Bronchial epithelial cell (primary cell): ENCODE measurements around the gene TAF1B. TPM values are rescaled to one million over a fixed set of nuclear protein-coding genes. Genes with fewer than 3 reads are reported as not detected.

Experiments
- DNase-seq: peaks from one replicate; pipeline ENCODE4 v3.0.0-alpha.2; 2010; ENCODE audit warnings: low read depth
- FAIRE-seq: peaks from 2 replicates; lab custom pipeline; 2011; peaks lifted over from hg19 to GRCh38; lab: Jason Lieb, UNC
- H3K27me3 ChIP-seq: 2 replicates; pipeline ENCODE4 v1.5.1; 2011; ENCODE audit warnings: low read length; ENCODE audit not compliant: control insufficient read depth, insufficient read depth
- H3K36me3 ChIP-seq: 2 replicates; pipeline ENCODE4 v1.5.1; 2011; ENCODE audit warnings: low read length; ENCODE audit not compliant: control insufficient read depth, insufficient read depth
- H3K4me3 ChIP-seq: 2 replicates; pipeline ENCODE4 v1.5.1; 2011; ENCODE audit warnings: mild to moderate bottlenecking, low read depth, low read length, control low read depth
- CTCF ChIP-seq: IDR thresholded peaks from 2 replicates; pipeline ENCODE4 v1.5.1; 2011; ENCODE audit warnings: mild to moderate bottlenecking, moderate library complexity, low read length, control low read depth, inconsistent platforms; ENCODE audit not compliant: insufficient read depth, severe bottlenecking
- total RNA-seq: library from RNA; depleted of rRNA; stranded (reverse); fragments of >200 nt; gene quantifications from 2 replicates; pipeline ENCODE4 v1.2.1, GENCODE V29; 2014

The TAF1B gene
- total RNA-seq, 1 donor from 2014 or later = 28.7 TPM

- DNase-seq (no peak), FAIRE-seq (no peak)
- Histone ChIP-seq H3K4me3 (no peak overlapping the region), H3K27me3 (no peaks in the 10 kb centered on the region), H3K36me3 (peaks cover 2% of the 10 kb centered on the region)
- TF ChIP-seq CTCF = no peak
Observed at GRCh38 chr2:9937258-9937657, 94.0 kb downstream of the TAF1B start.

- Histone ChIP-seq H3K36me3 (peaks cover 2% of the 10 kb centered on the region), H3K27me3 (no peaks in the 10 kb centered on the region), H3K4me3 (no peak overlapping the region)
- DNase-seq = no peak
- no peak for TF ChIP-seq CTCF
- no peak for FAIRE-seq
Observed at GRCh38 chr2:9937968-9938367, 94.7 kb downstream of the TAF1B start.

GRCh38 chr2:9939587-9940485, 96.6 kb downstream of the TAF1B start:
- H3K36me3 ChIP-seq = peaks cover 2% of the 10 kb centered on the region
- FAIRE-seq (no peak), DNase-seq (no peak)
- H3K27me3 ChIP-seq = no peaks in the 10 kb centered on the region
- no peak for TF ChIP-seq CTCF
- no peak overlapping the region for H3K4me3 ChIP-seq

GRCh38 chr2:9941196-9941995, 98.1 kb downstream of the TAF1B start:
- Histone ChIP-seq H3K27me3 (no peaks in the 10 kb centered on the region), H3K36me3 (no peaks in the 10 kb centered on the region), H3K4me3 (no peak overlapping the region)
- DNase-seq (peak; percentile 79), FAIRE-seq (no peak)
- no peak for TF ChIP-seq CTCF

GRCh38 chr2:9941996-9942390, 98.7 kb downstream of the TAF1B start:
- Histone ChIP-seq H3K36me3 (no peaks in the 10 kb centered on the region), H3K27me3 (no peaks in the 10 kb centered on the region), H3K4me3 (no peak overlapping the region)
- FAIRE-seq (no peak), DNase-seq (no peak)
- TF ChIP-seq CTCF = no peak
